ENCODE measurements around the gene CATSPER3. TPM values are rescaled to one million over a fixed set of nuclear protein-coding genes. Genes with fewer than 3 reads are reported as not detected.

Gene CATSPER3
- total RNA-seq, 1 donor from 2014 or later: 0.61 TPM

DNA sequence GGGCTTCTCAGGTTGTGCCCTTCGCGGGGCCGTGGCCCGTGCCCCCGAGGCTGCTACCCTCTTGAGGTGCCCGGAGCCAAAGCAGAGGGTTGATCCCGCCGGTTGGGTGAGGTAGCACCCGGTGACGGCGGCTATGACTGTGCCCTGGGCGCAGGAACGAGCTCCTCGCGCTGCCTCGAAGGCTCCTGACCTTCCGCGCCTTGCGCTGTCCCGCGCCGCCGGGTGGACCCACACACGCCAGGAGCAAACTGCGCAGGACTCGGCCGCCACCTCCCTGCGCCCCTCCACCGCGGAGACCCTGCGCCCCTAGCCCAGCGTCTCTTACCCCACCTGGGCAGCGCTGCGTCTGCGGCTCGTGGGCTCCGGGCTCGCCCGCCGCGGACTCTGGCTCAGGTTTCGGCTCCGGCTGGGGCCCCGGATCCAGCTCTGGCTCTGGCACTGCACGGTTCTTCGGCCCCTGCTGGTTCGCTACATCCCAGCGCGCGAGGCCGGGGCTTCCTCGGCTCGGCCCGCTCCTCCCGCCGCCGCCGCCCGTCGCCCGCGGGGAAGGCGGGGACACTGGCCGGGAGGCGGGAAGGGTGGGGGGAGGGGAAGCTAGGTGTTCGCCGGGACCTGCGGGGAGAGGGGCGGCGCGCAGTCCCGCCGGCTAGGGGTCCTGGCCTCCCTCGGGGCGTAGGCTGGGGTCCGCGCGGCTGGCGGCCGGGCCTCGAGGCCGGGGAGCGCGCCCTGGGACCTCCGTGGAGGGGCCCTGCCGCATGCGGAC lies 71.7 kb downstream of the CATSPER3 start:
- no peak for DNase-seq (ENCODE audit: low spot score)

- no peak for DNase-seq (ENCODE audit: low spot score)
Measured at GRCh38 chr5:135040034-135040332, 72.3 kb downstream of the CATSPER3 start.

GRCh38 chr5:135040333-135041144 lies 72.8 kb downstream of the CATSPER3 start:
- no peak for DNase-seq (ENCODE audit: low spot score)

DNA sequence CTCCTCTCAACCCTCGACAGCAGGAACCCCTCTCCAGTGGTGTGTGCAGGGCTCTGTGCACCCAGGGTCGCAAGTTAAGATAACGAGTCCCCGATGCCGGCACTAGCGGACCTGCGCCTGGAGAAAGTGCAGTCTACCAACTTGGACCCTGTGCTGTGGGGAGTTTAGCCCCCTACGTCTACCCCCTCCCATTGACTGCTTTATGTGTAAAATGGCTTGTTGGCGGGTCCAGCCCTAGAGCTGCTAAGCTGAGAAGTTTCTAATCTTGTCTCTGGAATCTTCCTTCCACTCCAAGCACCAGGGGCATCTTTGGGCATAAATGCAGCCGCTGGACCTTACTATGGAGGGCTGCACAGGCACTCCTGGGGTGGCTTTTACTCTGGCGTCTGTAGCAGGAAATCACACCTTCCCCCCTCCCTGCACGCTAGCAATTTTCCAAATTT lies 73.5 kb downstream of the CATSPER3 start:
- DNase-seq (ENCODE audit: low spot score): no peak

DNA sequence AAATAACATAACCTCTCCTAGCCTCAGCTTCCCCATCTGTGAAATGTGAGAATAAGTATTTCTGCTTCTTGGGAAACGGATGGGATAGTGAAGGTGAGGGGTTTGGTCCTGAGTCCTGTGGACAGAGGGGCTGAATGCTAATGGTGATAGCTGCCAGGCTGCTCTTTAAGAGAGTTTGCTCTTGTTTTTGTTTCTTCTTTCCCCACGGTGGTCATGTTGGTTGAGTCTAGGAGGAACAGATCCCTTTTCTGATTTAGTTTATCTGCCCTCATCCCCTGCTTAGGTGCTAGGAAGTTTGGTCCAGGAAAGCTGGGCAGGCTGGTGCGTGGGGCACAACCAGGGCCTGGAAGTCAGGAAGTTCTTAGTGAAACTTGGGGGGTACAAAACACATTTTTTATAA lies 74.0 kb downstream of the CATSPER3 start:
- DNase-seq (ENCODE audit: low spot score): no peak

GRCh38 chr5:135042595-135042994 lies 74.9 kb downstream of the CATSPER3 start:
- DNase-seq (ENCODE audit: low spot score): no peak

- DNase-seq (ENCODE audit: low spot score): no peak
Measured at GRCh38 chr5:135045488-135045887, 77.8 kb downstream of the CATSPER3 start.

GRCh38 chr5:135046661-135047346 lies 79.1 kb downstream of the CATSPER3 start:
- no peak for DNase-seq (ENCODE audit: low spot score)

GRCh38 chr5:135047347-135047695 lies 79.6 kb downstream of the CATSPER3 start:
- DNase-seq (ENCODE audit: low spot score): no peak

GRCh38 chr5:135048286-135048685 lies 80.6 kb downstream of the CATSPER3 start:
- DNase-seq (ENCODE audit: low spot score): no peak

DNA sequence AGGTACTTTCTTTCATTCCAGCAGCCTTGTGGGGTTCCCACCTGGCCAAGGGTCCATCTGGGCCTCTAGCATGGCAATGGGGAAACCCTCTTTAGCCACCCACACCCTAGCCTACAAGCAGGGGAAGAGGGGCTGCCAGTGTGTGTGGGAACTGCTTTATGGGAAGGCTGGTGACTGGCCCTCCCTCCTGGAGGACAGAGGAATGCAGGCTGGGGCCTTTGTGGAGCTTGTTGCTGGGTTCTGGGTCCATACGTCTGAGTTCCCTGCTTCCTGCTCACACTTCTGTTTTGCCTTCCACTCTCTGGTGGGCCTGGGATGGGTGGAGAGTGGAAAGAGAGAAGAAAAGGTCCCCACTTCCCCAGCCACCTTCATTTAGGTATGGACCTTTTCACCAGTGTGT lies 81.2 kb downstream of the CATSPER3 start:
- no peak for DNase-seq (ENCODE audit: low spot score)

GRCh38 chr5:135050244-135050767 lies 82.6 kb downstream of the CATSPER3 start:
- no peak for DNase-seq (ENCODE audit: low spot score)

DNA sequence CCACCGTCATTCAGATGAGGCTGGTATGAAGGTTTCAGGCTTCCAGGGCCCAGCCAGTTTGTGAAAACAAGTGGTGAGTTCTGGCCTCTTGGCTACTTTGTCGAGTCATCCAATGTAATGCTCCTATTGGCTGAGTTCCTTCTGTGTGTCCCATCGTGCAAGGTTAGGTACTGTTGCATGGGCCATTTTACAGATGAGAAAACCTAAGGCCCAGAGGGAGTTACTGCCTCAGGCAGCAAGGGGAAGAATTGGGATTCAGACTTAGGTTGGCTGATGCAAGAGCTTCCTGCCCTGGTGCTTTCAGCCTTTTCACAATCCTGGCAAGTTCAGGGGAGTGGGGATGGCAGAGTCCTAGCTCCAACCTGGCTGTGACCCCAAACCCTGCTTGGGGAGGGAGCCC lies 83.7 kb downstream of the CATSPER3 start:
- DNase-seq (ENCODE audit: low spot score): no peak

DNA sequence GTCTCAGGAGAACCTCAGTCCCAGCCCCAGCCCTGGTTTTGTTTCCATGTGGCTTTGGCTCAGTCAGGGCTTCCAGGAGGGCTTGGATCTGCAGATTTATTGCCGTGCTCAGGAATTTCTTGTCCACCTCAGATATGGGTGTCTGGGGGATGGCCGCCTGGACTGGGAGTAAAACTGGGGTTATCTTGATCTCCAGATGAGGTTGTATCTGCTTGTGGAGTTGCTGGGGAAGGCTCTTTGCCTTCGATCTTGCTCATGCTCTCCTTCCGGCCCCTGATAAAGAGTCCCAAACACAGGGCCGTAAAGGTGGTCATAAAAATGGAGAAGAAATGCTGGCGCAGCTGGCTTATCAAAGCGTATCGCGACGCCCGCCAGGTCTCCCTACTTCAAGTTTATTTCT lies 84.2 kb downstream of the CATSPER3 start:
- DNase-seq (ENCODE audit: low spot score): no peak

DNA sequence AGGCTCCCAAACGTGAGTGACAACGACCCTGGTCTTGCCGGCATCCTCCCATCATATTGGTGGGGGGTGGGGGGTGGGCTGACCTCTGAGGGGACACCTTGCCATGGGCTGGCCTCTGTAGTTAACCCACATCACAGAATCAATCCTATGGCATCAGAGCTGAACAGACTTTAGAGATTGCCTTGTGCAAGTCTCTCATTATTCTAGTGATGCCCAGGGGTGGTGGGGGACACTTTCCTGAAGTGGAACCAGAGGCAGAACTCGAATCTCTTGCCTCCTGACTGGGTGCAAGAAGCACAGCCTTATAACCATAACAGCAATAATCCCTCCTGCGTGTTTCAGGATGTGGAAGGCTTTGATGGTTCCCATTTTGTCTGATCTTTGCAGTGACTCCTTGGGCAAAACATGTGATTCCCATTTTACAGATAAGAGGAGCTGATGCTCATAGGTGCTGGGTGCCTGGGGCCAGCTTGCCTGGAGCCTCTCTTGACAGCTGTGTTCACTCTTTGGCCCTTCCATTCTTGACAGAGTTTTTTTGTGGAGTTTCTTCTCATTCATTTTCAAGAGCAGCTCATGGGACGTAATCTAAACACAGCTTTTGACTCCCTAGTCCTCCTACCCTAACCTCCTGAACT lies 84.9 kb downstream of the CATSPER3 start:
- no peak for DNase-seq (ENCODE audit: low spot score)

DNA sequence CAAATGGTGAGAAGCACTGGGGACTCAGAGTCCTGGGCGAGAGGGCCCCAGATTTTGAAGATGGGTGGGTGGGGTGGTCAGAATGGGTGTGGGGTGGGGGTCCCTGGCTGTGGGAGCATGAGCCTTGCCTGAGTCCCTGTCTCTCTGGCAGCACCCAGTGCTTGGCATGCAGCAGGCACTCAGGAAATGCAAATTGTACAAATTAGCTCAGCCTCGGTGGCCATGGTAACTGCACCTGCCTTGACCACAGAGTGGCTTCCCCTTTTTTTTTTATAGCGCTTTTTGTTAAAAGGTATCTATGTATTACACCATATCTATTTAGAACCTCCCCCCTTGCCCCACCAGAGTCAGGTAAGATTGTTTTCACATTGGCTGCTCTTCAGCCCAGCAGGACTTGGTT lies 85.6 kb downstream of the CATSPER3 start:
- DNase-seq (ENCODE audit: low spot score): no peak

- no peak for DNase-seq (ENCODE audit: low spot score)
Measured at GRCh38 chr5:135053989-135054388, 86.3 kb downstream of the CATSPER3 start.

- DNase-seq (ENCODE audit: low spot score): no peak
Measured at GRCh38 chr5:135054546-135054945, 86.8 kb downstream of the CATSPER3 start.

DNA sequence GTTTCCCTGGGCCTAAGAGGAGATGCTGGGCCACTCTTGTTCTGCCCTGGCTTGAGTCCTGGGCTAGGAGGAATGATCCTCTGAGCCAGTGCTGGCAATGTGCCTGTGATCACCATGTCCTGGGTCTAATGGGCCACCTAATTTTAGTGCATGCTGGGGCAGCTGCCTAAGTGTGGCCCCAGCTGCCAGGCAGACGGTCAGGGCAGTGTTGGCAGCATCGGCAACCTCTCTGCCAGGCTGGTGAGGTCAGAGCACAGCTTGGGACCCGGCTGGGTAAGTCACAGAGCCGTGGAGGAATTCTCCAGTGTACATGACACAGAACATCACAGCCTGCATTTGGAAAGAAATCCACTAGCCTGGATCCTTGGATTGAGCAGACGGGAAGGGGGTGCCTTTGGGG lies 87.7 kb downstream of the CATSPER3 start:
- DNase-seq (ENCODE audit: low spot score): no peak

DNA sequence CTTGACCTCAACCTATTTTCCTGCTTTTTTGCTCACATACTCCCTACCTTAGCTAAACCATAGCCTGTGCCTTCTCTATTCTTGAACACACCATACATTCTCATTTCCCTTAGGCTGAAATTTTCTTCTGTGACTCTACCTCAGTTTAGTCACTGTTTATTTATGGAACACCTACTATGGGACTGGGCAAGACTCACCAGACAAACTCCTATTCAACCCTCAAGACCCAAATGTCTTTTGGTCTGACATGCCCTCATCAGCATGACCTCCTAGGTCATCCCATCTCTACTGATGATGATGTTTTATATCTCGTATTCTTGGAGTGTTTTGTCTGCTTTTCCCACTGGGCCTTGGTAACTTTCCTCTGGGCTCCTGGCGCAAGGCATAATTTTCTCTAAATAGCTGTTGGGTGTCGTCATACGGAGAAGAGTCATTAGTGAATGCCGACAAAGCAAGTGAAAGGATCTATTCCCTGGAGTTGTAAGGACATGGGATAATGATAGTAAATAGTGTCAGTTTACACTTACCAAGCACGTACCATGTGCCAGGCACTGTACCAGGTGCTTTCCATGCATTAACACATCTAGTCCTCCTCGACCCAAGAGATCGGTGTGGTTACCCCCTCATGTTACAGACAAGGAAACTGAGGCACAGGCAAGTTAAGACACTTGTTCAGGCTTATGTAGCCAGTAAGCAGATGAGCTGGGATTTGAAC lies 88.8 kb downstream of the CATSPER3 start:
- DNase-seq (ENCODE audit: low spot score): no peak

GRCh38 chr5:135057233-135057632 lies 89.5 kb downstream of the CATSPER3 start:
- no peak for DNase-seq (ENCODE audit: low spot score)
